ENCODE data around the gene SLC44A4. TPM values are rescaled to one million over a fixed set of nuclear protein-coding genes. Genes with fewer than 3 reads are reported as not detected.
A peak's percentile ranks its signal among the peaks of the same experiment; 100 is the strongest.
"Not testable (repeated sequence)": the region's sequence is repeated elsewhere in the genome, so short reads cannot be mapped to it uniquely, and the experiment has no call there.

SLC44A4 gene
- total and polyA plus RNA-seq, 3 donors from 2014 or later = 0.87 to 6.3 (median 1.2) TPM

DNA sequence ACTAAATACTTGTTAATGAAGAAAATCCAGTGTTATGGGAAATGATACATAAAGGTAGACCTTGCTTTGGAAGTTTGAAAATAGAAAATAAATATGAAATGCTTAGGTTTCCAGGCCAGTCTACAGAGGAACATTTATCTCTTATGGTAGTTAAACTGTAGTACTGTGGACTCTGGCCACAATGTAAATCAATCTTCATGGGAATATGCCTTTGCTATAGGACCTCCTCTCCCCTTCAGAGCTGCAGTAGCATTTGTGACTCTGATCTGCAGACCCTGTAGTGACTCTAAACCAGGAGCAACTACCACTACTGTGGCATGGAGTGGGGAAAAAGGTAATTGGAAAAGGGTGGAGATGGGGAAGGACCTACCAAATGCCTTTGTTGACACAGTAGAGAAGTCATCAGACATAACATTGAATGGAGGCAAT is 58.9 kb downstream of the SLC44A4 start:
- H3K36me3 ChIP-seq (ENCODE audit: low read depth, missing control alignments) = no peaks in the 10 kb centered on the region
- H3K4me1 ChIP-seq = peaks cover 19% of the 10 kb centered on the region
- H3K4me3 ChIP-seq = no peak overlapping the region
- no peaks in the 10 kb centered on the region for H3K27me3 ChIP-seq
- TF ChIP-seq, protein P1, sequence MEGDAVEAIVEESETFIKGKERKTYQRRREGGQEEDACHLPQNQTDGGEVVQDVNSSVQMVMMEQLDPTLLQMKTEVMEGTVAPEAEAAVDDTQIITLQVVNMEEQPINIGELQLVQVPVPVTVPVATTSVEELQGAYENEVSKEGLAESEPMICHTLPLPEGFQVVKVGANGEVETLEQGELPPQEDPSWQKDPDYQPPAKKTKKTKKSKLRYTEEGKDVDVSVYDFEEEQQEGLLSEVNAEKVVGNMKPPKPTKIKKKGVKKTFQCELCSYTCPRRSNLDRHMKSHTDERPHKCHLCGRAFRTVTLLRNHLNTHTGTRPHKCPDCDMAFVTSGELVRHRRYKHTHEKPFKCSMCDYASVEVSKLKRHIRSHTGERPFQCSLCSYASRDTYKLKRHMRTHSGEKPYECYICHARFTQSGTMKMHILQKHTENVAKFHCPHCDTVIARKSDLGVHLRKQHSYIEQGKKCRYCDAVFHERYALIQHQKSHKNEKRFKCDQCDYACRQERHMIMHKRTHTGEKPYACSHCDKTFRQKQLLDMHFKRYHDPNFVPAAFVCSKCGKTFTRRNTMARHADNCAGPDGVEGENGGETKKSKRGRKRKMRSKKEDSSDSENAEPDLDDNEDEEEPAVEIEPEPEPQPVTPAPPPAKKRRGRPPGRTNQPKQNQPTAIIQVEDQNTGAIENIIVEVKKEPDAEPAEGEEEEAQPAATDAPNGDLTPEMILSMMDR (IDR thresholded peaks at IDR 0.05) = no peak
- TF ChIP-seq POLR2A (IDR thresholded peaks at IDR 0.05) = no peak
- intact Hi-C loops (cut with DNase I; ENCODE audit: low total_unique reads) = no loop called here
- peak overlapping the region in 1 of 2 donors; percentile 99 for H3K27ac ChIP-seq
- DNase-seq = no peak
- H3K9me3 ChIP-seq = no peaks in the 10 kb centered on the region

DNA sequence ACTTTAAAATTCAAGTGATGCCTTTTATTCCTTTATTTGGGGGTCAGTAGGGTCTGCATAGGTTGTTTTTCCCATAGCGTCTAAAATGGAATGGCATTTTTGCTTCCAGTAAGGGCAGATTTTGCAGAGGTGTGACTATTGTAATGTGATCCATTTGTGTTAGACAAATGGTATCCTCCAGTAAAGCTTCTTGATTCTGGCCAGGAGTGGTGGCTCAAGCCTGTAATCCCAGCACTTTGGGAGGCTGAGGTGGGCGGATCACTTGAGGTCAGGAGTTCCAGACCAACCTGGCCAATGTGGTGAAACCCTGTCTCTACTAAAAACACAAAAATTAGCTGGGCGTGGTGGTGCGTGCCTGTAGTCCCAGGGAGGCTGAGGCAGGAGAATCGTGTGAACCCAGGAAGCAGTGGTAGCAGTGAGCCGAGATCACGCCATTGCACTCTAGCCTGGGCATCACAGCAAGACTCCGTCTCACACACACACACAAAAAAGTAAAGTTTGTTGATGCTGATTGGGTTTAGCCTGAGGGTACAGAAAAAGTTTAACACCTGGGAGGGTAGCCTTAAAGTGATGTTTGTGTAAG is 60.8 kb downstream of the SLC44A4 start:
- H3K9me3 ChIP-seq; intact Hi-C loops (cut with DNase I; ENCODE audit: low total_unique reads); DNase-seq; H3K36me3 ChIP-seq (ENCODE audit: low read depth, missing control alignments); H3K27me3 ChIP-seq: not testable (repeated sequence)
- peak overlapping the region; percentile 28 to 71 for H3K27ac ChIP-seq
- 75 to 77% methylated on average over 8 of the region's 8 CpGs for WGBS, 2 donors
- H3K4me3 ChIP-seq = peak overlapping the region in 1 of 2 donors; percentile 2
- peaks cover 25% of the 10 kb centered on the region for H3K4me1 ChIP-seq

DNA sequence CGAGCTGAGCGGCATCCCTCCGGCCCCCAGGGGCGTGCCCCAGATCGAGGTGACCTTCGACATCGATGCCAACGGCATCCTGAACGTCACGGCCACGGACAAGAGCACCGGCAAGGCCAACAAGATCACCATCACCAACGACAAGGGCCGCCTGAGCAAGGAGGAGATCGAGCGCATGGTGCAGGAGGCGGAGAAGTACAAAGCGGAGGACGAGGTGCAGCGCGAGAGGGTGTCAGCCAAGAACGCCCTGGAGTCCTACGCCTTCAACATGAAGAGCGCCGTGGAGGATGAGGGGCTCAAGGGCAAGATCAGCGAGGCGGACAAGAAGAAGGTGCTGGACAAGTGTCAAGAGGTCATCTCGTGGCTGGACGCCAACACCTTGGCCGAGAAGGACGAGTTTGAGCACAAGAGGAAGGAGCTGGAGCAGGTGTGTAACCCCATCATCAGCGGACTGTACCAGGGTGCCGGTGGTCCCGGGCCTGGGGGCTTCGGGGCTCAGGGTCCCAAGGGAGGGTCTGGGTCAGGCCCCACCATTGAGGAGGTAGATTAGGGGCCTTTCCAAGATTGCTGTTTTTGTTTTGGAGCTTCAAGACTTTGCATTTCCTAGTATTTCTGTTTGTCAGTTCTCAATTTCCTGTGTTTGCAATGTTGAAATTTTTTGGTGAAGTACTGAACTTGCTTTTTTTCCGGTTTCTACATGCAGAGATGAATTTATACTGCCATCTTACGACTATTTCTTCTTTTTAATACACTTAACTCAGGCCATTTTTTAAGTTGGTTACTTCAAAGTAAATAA is 61.5 kb downstream of the SLC44A4 start:
- WGBS, 2 donors = 57 to 64% methylated on average over 12 to 16 of the region's 37 CpGs
- peak overlapping the region in 1 of 2 donors; percentile 71 for H3K27ac ChIP-seq
- not testable (repeated sequence) for DNase-seq

DNA sequence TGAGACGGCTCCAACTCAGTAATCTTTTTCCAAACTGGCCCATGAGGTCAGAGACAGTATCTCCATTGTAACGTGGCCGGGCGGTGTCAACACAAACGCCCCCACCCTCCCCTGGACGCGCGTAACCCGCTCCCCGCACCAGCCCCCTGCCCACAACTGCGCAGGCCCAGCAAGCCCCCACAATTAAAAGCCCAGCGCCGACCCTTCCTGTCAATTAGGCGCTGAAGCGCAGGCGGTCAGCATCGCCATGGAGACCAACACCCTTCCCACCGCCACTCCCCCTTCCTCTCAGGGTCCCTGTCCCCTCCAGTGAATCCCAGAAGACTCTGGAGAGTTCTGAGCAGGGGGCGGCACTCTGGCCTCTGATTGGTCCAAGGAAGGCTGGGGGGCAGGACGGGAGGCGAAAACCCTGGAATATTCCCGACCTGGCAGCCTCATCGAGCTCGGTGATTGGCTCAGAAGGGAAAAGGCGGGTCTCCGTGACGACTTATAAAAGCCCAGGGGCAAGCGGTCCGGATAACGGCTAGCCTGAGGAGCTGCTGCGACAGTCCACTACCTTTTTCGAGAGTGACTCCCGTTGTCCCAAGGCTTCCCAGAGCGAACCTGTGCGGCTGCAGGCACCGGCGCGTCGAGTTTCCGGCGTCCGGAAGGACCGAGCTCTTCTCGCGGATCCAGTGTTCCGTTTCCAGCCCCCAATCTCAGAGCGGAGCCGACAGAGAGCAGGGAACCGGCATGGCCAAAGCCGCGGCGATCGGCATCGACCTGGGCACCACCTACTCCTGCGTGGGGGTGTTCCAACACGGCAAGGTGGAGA is 63.6 kb downstream of the SLC44A4 start, which contains the start of the genes HSPA1A and HSPA1L:
Gene HSPA1A (plus strand): TSS at position 519 of the 814 bp plus-strand sequence. CDS start 214 bp downstream, at position 733.
Gene HSPA1L (minus strand): TSS at position 259 of the 814 bp plus-strand sequence. CDS start 3,311 bp downstream, outside the sequence.
- Histone ChIP-seq H3K27me3 (no peaks in the 10 kb centered on the region), H3K9me3 (no peaks in the 10 kb centered on the region), H3K36me3 (ENCODE audit: low read depth, missing control alignments) (no peaks in the 10 kb centered on the region), H3K4me1 (peaks cover 12% of the 10 kb centered on the region), H3K27ac (peak within 1 kb of the TSS; percentile 98 to 100), H3K4me3 (peak within 1 kb of the TSS; percentile 39 to 70)
- DNase-seq = peak; percentile 95
- intact Hi-C loops (cut with DNase I; ENCODE audit: low total_unique reads) = no loop called here
- 0 to 1% methylated on average over 14 to 52 of the region's 56 CpGs for WGBS, 2 donors
- peak; percentile 100 for TF ChIP-seq POLR2A (IDR thresholded peaks at IDR 0.05)
- TF ChIP-seq, protein P1 (IDR thresholded peaks at IDR 0.05) = no peak

More for the DNA sequence above, 61.5 kb downstream of the SLC44A4 start:
- intact Hi-C loops (cut with DNase I; ENCODE audit: low total_unique reads); H3K27me3 ChIP-seq; H3K9me3 ChIP-seq; H3K36me3 ChIP-seq (ENCODE audit: low read depth, missing control alignments): not testable (repeated sequence)
- Histone ChIP-seq H3K4me3 (peak overlapping the region in 1 of 2 donors; percentile 2), H3K4me1 (peaks cover 20% of the 10 kb centered on the region)

DNA sequence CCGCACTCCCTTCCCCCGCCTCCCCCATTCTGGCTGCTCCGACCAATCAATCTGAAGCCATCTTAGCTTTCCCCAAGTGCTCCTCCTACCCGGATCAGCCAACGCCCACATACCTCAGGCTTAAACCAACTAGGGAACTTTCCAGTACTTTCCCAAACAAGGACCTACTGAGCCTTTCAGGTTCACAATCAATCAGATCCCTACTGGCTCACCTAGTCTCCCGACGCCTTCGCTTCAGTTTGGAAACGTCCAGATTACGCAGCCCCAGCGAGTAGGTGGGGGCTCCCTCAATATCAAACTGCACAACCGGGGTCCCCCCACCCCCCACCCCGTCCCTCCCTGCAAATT is 64.1 kb downstream of the SLC44A4 start:
- intact Hi-C loops (cut with DNase I; ENCODE audit: low total_unique reads) = no loop called here
- TF ChIP-seq POLR2A (IDR thresholded peaks at IDR 0.05) = peak; percentile 57
- TF ChIP-seq, protein P1 (IDR thresholded peaks at IDR 0.05) = no peak
- WGBS, 2 donors = 0% methylated on average over 13 of the region's 13 CpGs
- H3K9me3 ChIP-seq = no peaks in the 10 kb centered on the region
- H3K4me3 ChIP-seq = peak overlapping the region; percentile 39 to 70
- DNase-seq = peak; percentile 97
- H3K36me3 ChIP-seq (ENCODE audit: low read depth, missing control alignments) = no peaks in the 10 kb centered on the region
- peaks cover 12% of the 10 kb centered on the region for H3K4me1 ChIP-seq
- H3K27me3 ChIP-seq = no peaks in the 10 kb centered on the region
- H3K27ac ChIP-seq = peak overlapping the region; percentile 98 to 100
